Activated naive CD4-positive, alpha-beta T cell treated with anti-CD3 and anti-CD28 coated beads, Interleukin-2, amount 50 U/mL, for 72 hours (primary cell): Measurements from ENCODE around the gene RAD52. TPM values are rescaled to one million over a fixed set of nuclear protein-coding genes. Genes with fewer than 3 reads are reported as not detected.

Source experiments
- ATAC-seq, 2 donors: fragments of 150-1000 bp; cut with Tn5 transposase; 2 replicates each; pipeline ENCODE4 v1.10.0; 2021; ENCODE audit warnings: mild to moderate bottlenecking in 2 of 2, moderate library complexity in 2 of 2
- DNase-seq, 2 donors: peaks; one replicate each; pipeline ENCODE4 v3.0.0; 2021 to 2022; ENCODE audit warnings: low spot score in 2 of 2
- H3K27ac Mint-ChIP-seq, 2 donors: one replicate each; pipeline ENCODE4 v1.8.0; 2022; ENCODE audit warnings: mild to moderate bottlenecking in 2 of 2, mixed read lengths in 2 of 2
- H3K36me3 Mint-ChIP-seq, 2 donors: one replicate each; pipeline ENCODE4 v1.8.0; 2022; ENCODE audit warnings: mixed read lengths in 2 of 2
- H3K9me3 Mint-ChIP-seq, 2 donors: one replicate each; pipeline ENCODE4 v1.8.0; 2022; ENCODE audit warnings: mixed read lengths in 2 of 2
- total RNA-seq, 2 donors: library from RNA; stranded (reverse); gene quantifications; one replicate each; pipeline ENCODE4 v1.2.3, GENCODE V29; 2022

Gene RAD52
- total RNA-seq, 2 donors from 2014 or later: 3.1 to 19.0 TPM

- Mint-ChIP-seq H3K36me3 (peaks cover 0 to 5% of the 10 kb centered on the region in 2 donors), H3K27ac (peak overlapping the region in 1 of 2 donors; percentile 65), H3K9me3 (no peaks in the 10 kb centered on the region)
- ATAC-seq (no peak), DNase-seq (no peak)
These were observed 81.6 kb downstream of the RAD52 start for GRCh38 chr12:867905-868304.

DNA sequence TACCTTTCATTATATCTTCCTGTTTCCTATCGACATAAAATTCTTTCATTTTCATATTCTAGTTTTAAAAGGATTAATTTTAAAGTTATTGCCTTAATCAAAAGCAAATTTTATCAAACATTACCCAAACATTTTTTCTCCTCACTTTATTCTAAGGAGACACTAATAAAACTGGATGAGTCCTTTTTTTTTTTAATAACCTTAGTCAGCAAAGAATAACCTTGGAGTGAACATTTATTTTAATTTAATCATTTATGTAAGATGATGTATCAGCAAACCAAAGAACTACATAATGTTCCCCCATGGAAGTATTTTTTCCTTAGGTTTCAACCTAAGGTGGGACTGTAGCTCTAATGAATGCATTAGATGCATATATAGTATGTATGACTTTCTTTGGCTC is 83.9 kb downstream of the RAD52 start:
- Mint-ChIP-seq H3K9me3 (no peaks in the 10 kb centered on the region), H3K36me3 (peaks cover 5 to 17% of the 10 kb centered on the region in 2 donors), H3K27ac (no peak overlapping the region)
- no peak for DNase-seq
- ATAC-seq: no peak

DNA sequence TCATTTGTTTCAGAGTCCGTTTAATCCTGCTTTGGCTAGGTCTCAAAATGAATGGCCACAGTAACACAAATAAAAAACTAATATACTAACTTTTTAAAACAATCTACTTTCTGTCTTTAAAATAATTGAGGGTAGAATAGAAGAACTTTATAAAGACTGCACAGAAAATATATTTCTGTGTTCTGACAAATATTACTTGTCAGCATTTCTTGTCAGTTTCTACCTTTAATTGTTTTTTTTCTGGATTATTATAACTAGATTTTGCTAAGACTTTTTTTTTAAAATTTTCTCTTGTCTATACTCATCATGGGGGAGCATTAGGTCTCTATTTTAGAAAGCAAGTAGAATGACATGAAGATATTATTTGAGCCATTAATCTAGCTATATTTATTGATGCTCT is 86.2 kb downstream of the RAD52 start:
- no peak for DNase-seq
- H3K27ac Mint-ChIP-seq: no peak overlapping the region
- H3K9me3 Mint-ChIP-seq: no peaks in the 10 kb centered on the region
- no peak for ATAC-seq
- peaks cover 5 to 17% of the 10 kb centered on the region in 2 donors for H3K36me3 Mint-ChIP-seq

DNA sequence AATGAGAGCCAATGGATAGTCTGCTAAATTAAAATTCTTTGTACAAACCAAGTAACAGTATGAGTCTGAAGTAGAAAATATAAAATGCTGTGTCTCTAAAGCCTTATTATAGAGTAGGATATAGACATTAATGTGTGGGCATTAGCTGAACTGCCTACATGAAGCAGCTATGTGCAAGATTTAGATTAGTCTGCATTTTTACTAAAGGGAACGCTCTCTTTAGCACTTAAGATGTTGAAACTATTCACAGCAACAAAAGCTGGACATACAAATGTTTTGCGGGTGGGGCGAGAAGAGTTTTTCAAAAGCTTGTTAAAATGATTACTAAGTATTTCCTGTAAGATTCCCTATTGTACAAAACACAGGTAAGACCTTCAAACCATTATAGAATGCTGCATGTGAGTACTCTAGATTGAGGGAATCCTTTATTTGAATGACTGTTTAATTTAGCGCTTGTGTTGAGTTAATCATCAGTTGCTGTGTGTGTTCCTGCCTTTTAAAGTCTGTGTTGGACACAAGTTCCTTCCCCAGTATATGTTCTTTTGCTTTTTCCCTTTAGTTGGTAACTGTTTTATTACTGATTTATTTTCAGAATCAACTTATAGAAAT is 87.1 kb downstream of the RAD52 start:
- Mint-ChIP-seq H3K27ac (peak overlapping the region in 1 of 2 donors; percentile 0), H3K9me3 (no peaks in the 10 kb centered on the region), H3K36me3 (peaks cover 5 to 16% of the 10 kb centered on the region in 2 donors)
- no peak for ATAC-seq
- DNase-seq: no peak

Other genes with a start within 250 kb of the RAD52 start
- 100 to 1,000 TPM; 110 to 145 TPM for gene WNK1, start 197.1 kb downstream of the RAD52 start, total RNA-seq
- gene ERC1, start 41.5 kb upstream of the RAD52 start, total RNA-seq: 10 to 100 TPM; 22.5 to 40.9 TPM